ENCODE results near the gene EFNA2.

Gene EFNA2

GRCh38 chr19:1267477-1268225 is 18.0 kb upstream of the EFNA2 start:
- DNase-seq (ENCODE audit: low read depth) = peak; percentile 31
- H3K4me3 ChIP-seq (ENCODE audit: low read depth, low read length) = peak overlapping the region; percentile 17
- TF ChIP-seq CTCF (conservative IDR thresholded peaks at IDR 0.05; ENCODE audit: low read depth, low read length) = no peak

GRCh38 chr19:1268226-1269064 is 17.2 kb upstream of the EFNA2 start:
- no peak for TF ChIP-seq CTCF (conservative IDR thresholded peaks at IDR 0.05; ENCODE audit: low read depth, low read length)
- no peak for DNase-seq (ENCODE audit: low read depth)
- H3K4me3 ChIP-seq (ENCODE audit: low read depth, low read length) = no peak overlapping the region

- peak; percentile 100 for DNase-seq (ENCODE audit: low read depth)
- no peak for TF ChIP-seq CTCF (conservative IDR thresholded peaks at IDR 0.05; ENCODE audit: low read depth, low read length)
- H3K4me3 ChIP-seq (ENCODE audit: low read depth, low read length) = peak within 1 kb of the TSS; percentile 84
Measured at GRCh38 chr19:1269065-1269477, 16.6 kb upstream of the EFNA2 start, which contains the start of gene CIRBP. Gene CIRBP, plus strand, starts transcription at chr19:1269332. Its CDS starts 1,602 bp downstream, at chr19:1270934.

- TF ChIP-seq CTCF (conservative IDR thresholded peaks at IDR 0.05; ENCODE audit: low read depth, low read length) = peak; percentile 15
- DNase-seq (ENCODE audit: low read depth) = peak; percentile 82
Measured at GRCh38 chr19:1269478-1270212, 16.0 kb upstream of the EFNA2 start.

GRCh38 chr19:1270213-1270853 is 15.3 kb upstream of the EFNA2 start:
- DNase-seq (ENCODE audit: low read depth) = no peak
- H3K4me3 ChIP-seq (ENCODE audit: low read depth, low read length) = peak overlapping the region; percentile 84
- TF ChIP-seq CTCF (conservative IDR thresholded peaks at IDR 0.05; ENCODE audit: low read depth, low read length) = no peak

More at GRCh38 chr19:1269478-1270212, 16.0 kb upstream of the EFNA2 start:
- H3K4me3 ChIP-seq (ENCODE audit: low read depth, low read length) = peak overlapping the region; percentile 84

- no peak for DNase-seq (ENCODE audit: low read depth)
- no peak for TF ChIP-seq CTCF (conservative IDR thresholded peaks at IDR 0.05; ENCODE audit: low read depth, low read length)
- H3K4me3 ChIP-seq (ENCODE audit: low read depth, low read length) = peak overlapping the region; percentile 84
Measured at GRCh38 chr19:1270854-1271527, 14.7 kb upstream of the EFNA2 start.
